NCI-H1105 treated with DMSO at 0.1 percent for 48 hours (cell line): ENCODE data around the gene GCK.

Experiments
- DNase-seq: peaks from one replicate; lab custom pipeline; 2025; lab: John Stamatoyannopoulos, UW

The GCK gene

GRCh38 chr7:44222776-44223261, 33.6 kb upstream of the GCK start:
- DNase-seq, result no peak

GRCh38 chr7:44222074-44222473, 32.8 kb upstream of the GCK start:
- DNase-seq, result no peak

- DNase-seq, result no peak
Measured at GRCh38 chr7:44221231-44221791, 32.1 kb upstream of the GCK start.

GRCh38 chr7:44220358-44221112, 31.3 kb upstream of the GCK start:
- DNase-seq, result no peak

- no peak for DNase-seq
Measured at GRCh38 chr7:44220046-44220357, 30.8 kb upstream of the GCK start.

GRCh38 chr7:44219371-44220045, 30.3 kb upstream of the GCK start:
- no peak for DNase-seq

- DNase-seq, result no peak
Measured at GRCh38 chr7:44218418-44219201, 29.4 kb upstream of the GCK start.

- DNase-seq, result no peak
Measured at GRCh38 chr7:44217852-44218402, 28.7 kb upstream of the GCK start.

GRCh38 chr7:44217223-44217714, 28.0 kb upstream of the GCK start:
- DNase-seq, result no peak

GRCh38 chr7:44216521-44217222, 27.4 kb upstream of the GCK start:
- no peak for DNase-seq

GRCh38 chr7:44216019-44216418, 26.8 kb upstream of the GCK start:
- peak; percentile 66 for DNase-seq

- peak; percentile 29 for DNase-seq
Measured at GRCh38 chr7:44215531-44215930, 26.3 kb upstream of the GCK start.

GRCh38 chr7:44213877-44214388, 24.7 kb upstream of the GCK start:
- no peak for DNase-seq

GRCh38 chr7:44213206-44213876, 24.1 kb upstream of the GCK start:
- DNase-seq, result no peak

GRCh38 chr7:44212581-44213184, 23.4 kb upstream of the GCK start:
- peak; percentile 3 for DNase-seq

- DNase-seq, result no peak
Measured at GRCh38 chr7:44212018-44212417, 22.8 kb upstream of the GCK start.

- no peak for DNase-seq
Measured at GRCh38 chr7:44211126-44211675, 22.0 kb upstream of the GCK start.

GRCh38 chr7:44210107-44210506, 20.9 kb upstream of the GCK start:
- no peak for DNase-seq

GRCh38 chr7:44208085-44208484, 18.8 kb upstream of the GCK start:
- DNase-seq, result no peak

GRCh38 chr7:44206008-44206407, 16.8 kb upstream of the GCK start:
- DNase-seq, result no peak
